ENCODE data around the gene GSTA1. TPM values are rescaled to one million over a fixed set of nuclear protein-coding genes. Genes with fewer than 3 reads are reported as not detected.
A peak's percentile ranks its signal among the peaks of the same experiment; 100 is the strongest.
"Not testable (repeated sequence)": the region's sequence is repeated elsewhere in the genome, so short reads cannot be mapped to it uniquely, and the experiment has no call there.

The GSTA1 gene
- total RNA-seq, 1 donor, result not detected

GRCh38 chr6:52790861-52791260 is 12.8 kb downstream of the GSTA1 start:
- no peak overlapping the region for H3K4me3 ChIP-seq (ENCODE audit: low read depth, low read length)
- no peak for DNase-seq (ENCODE audit: low read depth)
- TF ChIP-seq CTCF (IDR thresholded peaks at IDR 0.05; ENCODE audit: insufficient read depth, low read depth, low read length), result no peak

GRCh38 chr6:52789658-52790057 is 14.0 kb downstream of the GSTA1 start:
- DNase-seq (ENCODE audit: low read depth), result peak; percentile 39
- not testable (repeated sequence) for H3K4me3 ChIP-seq (ENCODE audit: low read depth, low read length)

- no peak overlapping the region for H3K4me3 ChIP-seq (ENCODE audit: low read depth, low read length)
- DNase-seq (ENCODE audit: low read depth), result peak; percentile 41
- TF ChIP-seq CTCF (IDR thresholded peaks at IDR 0.05; ENCODE audit: insufficient read depth, low read depth, low read length), result no peak
These were observed 15.1 kb downstream of the GSTA1 start for GRCh38 chr6:52788478-52788877.

- H3K4me3 ChIP-seq (ENCODE audit: low read depth, low read length), result no peak overlapping the region
- no peak for TF ChIP-seq CTCF (IDR thresholded peaks at IDR 0.05; ENCODE audit: insufficient read depth, low read depth, low read length)
- DNase-seq (ENCODE audit: low read depth), result no peak
These were observed 15.7 kb downstream of the GSTA1 start for GRCh38 chr6:52787917-52788316.

GRCh38 chr6:52786249-52786956 is 17.2 kb downstream of the GSTA1 start:
- no peak for TF ChIP-seq CTCF (IDR thresholded peaks at IDR 0.05; ENCODE audit: insufficient read depth, low read depth, low read length)
- H3K4me3 ChIP-seq (ENCODE audit: low read depth, low read length), result no peak overlapping the region
- no peak for DNase-seq (ENCODE audit: low read depth)

- H3K4me3 ChIP-seq (ENCODE audit: low read depth, low read length); DNase-seq (ENCODE audit: low read depth): not testable (repeated sequence)
These were observed 20.8 kb downstream of the GSTA1 start for GRCh38 chr6:52782696-52783274.

GRCh38 chr6:52782209-52782608 is 21.4 kb downstream of the GSTA1 start:
- not testable (repeated sequence) for H3K4me3 ChIP-seq (ENCODE audit: low read depth, low read length); DNase-seq (ENCODE audit: low read depth)

GRCh38 chr6:52779237-52779636 is 24.4 kb downstream of the GSTA1 start:
- no peak for TF ChIP-seq CTCF (IDR thresholded peaks at IDR 0.05; ENCODE audit: insufficient read depth, low read depth, low read length)
- H3K4me3 ChIP-seq (ENCODE audit: low read depth, low read length), result no peak overlapping the region
- no peak for DNase-seq (ENCODE audit: low read depth)

GRCh38 chr6:52776711-52777351 is 26.8 kb downstream of the GSTA1 start:
- DNase-seq (ENCODE audit: low read depth); H3K4me3 ChIP-seq (ENCODE audit: low read depth, low read length): not testable (repeated sequence)

- DNase-seq (ENCODE audit: low read depth), result peak; percentile 11
- not testable (repeated sequence) for H3K4me3 ChIP-seq (ENCODE audit: low read depth, low read length)
These were observed 34.2 kb downstream of the GSTA1 start for GRCh38 chr6:52769399-52769798.

- not testable (repeated sequence) for DNase-seq (ENCODE audit: low read depth); H3K4me3 ChIP-seq (ENCODE audit: low read depth, low read length)
These were observed 36.0 kb downstream of the GSTA1 start for GRCh38 chr6:52767658-52768057.

GRCh38 chr6:52763322-52763916 is 40.2 kb downstream of the GSTA1 start, which contains the start of gene GSTA2:
GSTA2 (minus strand) TSS chr6:52763475; CDS start chr6:52757947, 5,528 bp downstream.
- H3K4me3 ChIP-seq (ENCODE audit: low read depth, low read length), result not testable (repeated sequence)

More at GRCh38 chr6:52763322-52763916, 40.2 kb downstream of the GSTA1 start, which contains the start of gene GSTA2:
- DNase-seq (ENCODE audit: low read depth), result not testable (repeated sequence)
